NCI-H82 (cell line): ENCODE measurements around the gene RAP2A.

Experiments used
- DNase-seq: peaks from one replicate; lab custom pipeline; 2025; lab: John Stamatoyannopoulos, UW

Gene RAP2A

GRCh38 chr13:97422118-97423054, 11.6 kb upstream of the RAP2A start:
- DNase-seq, result peak; percentile 15

- no peak for DNase-seq
Observed at GRCh38 chr13:97423300-97424045, 10.5 kb upstream of the RAP2A start.

- DNase-seq, result no peak
Observed at GRCh38 chr13:97425590-97425989, 8.4 kb upstream of the RAP2A start.

GRCh38 chr13:97426695-97427094, 7.3 kb upstream of the RAP2A start:
- no peak for DNase-seq

GRCh38 chr13:97429681-97430081, 4.3 kb upstream of the RAP2A start:
- no peak for DNase-seq

- no peak for DNase-seq
Observed at GRCh38 chr13:97430296-97430695, 3.7 kb upstream of the RAP2A start.

- no peak for DNase-seq
Observed at GRCh38 chr13:97431171-97431764, 2.7 kb upstream of the RAP2A start.

- DNase-seq, result peak; percentile 37
Observed at GRCh38 chr13:97432232-97432916, 1.6 kb upstream of the RAP2A start.

GRCh38 chr13:97432917-97433726, 847 bp upstream of the RAP2A start:
- DNase-seq, result peak; percentile 100

- DNase-seq, result peak; percentile 80
Observed at GRCh38 chr13:97434397-97435201, 630 bp downstream of the RAP2A start.

GRCh38 chr13:97435323-97435722, 1.4 kb downstream of the RAP2A start:
- DNase-seq, result no peak

GRCh38 chr13:97435794-97436193, 1.8 kb downstream of the RAP2A start:
- peak; percentile 50 for DNase-seq

GRCh38 chr13:97436845-97437244, 2.9 kb downstream of the RAP2A start:
- DNase-seq, result no peak

GRCh38 chr13:97437729-97438128, 3.8 kb downstream of the RAP2A start:
- no peak for DNase-seq

GRCh38 chr13:97438856-97439595, 5.1 kb downstream of the RAP2A start:
- no peak for DNase-seq

GRCh38 chr13:97440598-97441170, 6.7 kb downstream of the RAP2A start:
- DNase-seq, result no peak

GRCh38 chr13:97441368-97441767, 7.4 kb downstream of the RAP2A start:
- no peak for DNase-seq

GRCh38 chr13:97445522-97446187, 11.7 kb downstream of the RAP2A start:
- DNase-seq, result no peak

GRCh38 chr13:97446448-97446847, 12.5 kb downstream of the RAP2A start:
- DNase-seq, result no peak
